ENCODE measurements around the gene CLDN7.

Gene CLDN7

DNA sequence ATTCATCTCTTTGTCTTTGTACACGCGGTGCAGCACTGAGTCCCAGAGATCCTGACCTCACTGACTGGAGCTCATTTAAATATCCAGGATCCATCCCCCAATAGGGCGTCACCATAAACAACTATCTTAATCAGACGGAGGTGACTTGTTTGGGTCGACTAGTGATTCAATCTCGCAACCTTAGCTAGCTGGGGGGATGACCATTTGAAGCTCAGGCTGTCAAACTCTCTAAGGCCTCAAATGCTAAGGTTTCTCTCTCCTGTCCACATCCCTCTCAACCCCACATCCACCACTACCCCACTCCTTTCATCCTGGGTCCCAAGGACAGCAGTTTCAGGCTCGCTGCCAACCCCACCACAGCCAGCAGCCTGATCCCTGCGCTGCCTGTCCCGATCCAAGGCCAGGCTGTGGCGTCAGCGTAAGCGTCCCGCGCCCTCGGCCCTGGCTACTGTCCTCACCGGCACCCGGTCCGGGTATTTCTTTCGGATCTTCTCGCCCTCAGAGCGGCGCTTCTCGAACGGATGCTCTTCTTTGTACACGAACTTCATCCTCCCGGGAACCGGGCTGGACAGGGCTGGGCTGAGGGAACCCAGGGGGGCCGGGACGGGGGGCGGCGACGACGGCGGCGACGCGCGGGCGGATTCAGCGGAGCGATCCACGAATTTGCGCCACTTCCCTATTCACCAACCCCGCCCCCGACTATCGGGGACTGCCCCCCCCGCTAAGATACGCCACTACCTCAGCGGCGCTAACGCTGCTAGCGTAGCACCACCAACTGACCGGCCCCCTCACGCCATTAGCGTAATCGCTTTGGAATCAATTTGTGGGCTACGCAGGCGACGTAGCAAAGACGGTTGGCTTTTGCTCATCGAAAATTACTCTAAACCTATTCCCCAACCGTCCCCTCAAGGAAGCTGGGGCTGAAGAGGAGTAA lies 20.2 kb downstream of the CLDN7 start, which contains the start of gene GABARAP:
Gene GABARAP, minus strand, starts transcription at position 667 of the 934 bp plus-strand sequence. Its CDS starts 119 bp downstream, at position 548.
- no peaks in the 10 kb centered on the region for H3K27me3 ChIP-seq (ENCODE audit: insufficient read depth, poor library complexity, severe bottlenecking)
- DNase-seq (ENCODE audit: low spot score), result no peak
- H3K36me3 ChIP-seq (ENCODE audit: low read depth), result peaks cover 43% of the 10 kb centered on the region
- no peak for TF ChIP-seq CTCF (IDR thresholded peaks at IDR 0.05; ENCODE audit: poor library complexity, severe bottlenecking)
- H3K4me1 ChIP-seq (ENCODE audit: insufficient read depth, poor library complexity, severe bottlenecking), result no peaks in the 10 kb centered on the region
- peak within 1 kb of the TSS; percentile 72 for H3K4me3 ChIP-seq (ENCODE audit: severe bottlenecking)
- 0 out of 3 replicates have a peak, but pooled peaks have one; percentile 6 for ATAC-seq (ENCODE audit: low read depth)
- H3K9me3 ChIP-seq (ENCODE audit: severe bottlenecking), result no peaks in the 10 kb centered on the region
- peak within 1 kb of the TSS; percentile 74 for H3K27ac ChIP-seq (ENCODE audit: poor library complexity, severe bottlenecking)

DNA sequence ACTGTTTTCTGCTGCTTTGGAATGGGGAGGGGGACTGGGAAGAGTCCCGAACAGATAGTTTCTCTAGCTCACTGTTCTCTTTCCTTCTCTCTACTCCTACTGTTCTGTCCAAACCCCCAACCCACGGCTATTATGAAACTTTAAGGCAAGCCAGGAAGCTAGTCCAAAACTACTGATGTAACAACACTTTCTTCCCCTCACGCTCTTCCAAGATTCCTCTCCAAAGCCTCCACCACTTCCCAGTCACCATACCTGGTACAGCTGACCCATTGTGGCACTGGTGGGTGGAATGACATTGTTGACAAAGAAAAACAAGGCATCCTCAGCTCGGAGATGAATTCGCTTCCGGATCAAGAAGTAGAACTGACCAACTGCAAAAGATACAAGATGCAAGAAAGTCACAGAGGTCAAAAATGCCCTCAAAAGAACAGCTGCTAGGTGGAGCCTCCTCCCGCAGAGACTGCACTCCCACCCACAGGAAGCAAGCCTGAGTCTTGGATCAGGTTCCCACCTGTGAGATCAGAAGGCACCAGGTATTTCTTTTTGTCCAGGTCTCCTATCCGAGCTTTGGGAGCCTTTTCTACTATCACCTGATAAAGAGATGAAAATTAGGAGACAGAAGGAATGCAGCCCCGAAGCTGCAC lies 21.1 kb downstream of the CLDN7 start:
- no peak for DNase-seq (ENCODE audit: low spot score)
- H3K36me3 ChIP-seq (ENCODE audit: low read depth), result peaks cover 40% of the 10 kb centered on the region
- H3K4me3 ChIP-seq (ENCODE audit: severe bottlenecking), result peak overlapping the region; percentile 72

GRCh38 chr17:7240375-7240774 lies 21.9 kb downstream of the CLDN7 start:
- H3K36me3 ChIP-seq (ENCODE audit: low read depth), result peaks cover 40% of the 10 kb centered on the region
- peak overlapping the region; percentile 74 for H3K27ac ChIP-seq (ENCODE audit: poor library complexity, severe bottlenecking)
- no peaks in the 10 kb centered on the region for H3K27me3 ChIP-seq (ENCODE audit: insufficient read depth, poor library complexity, severe bottlenecking)
- H3K4me3 ChIP-seq (ENCODE audit: severe bottlenecking), result no peak overlapping the region
- ATAC-seq (ENCODE audit: low read depth) (no peak), DNase-seq (ENCODE audit: low spot score) (no peak)
- H3K4me1 ChIP-seq (ENCODE audit: insufficient read depth, poor library complexity, severe bottlenecking), result no peaks in the 10 kb centered on the region
- H3K9me3 ChIP-seq (ENCODE audit: severe bottlenecking), result no peaks in the 10 kb centered on the region
- TF ChIP-seq CTCF (IDR thresholded peaks at IDR 0.05; ENCODE audit: poor library complexity, severe bottlenecking), result no peak

More for the DNA sequence above, 21.1 kb downstream of the CLDN7 start:
- no peaks in the 10 kb centered on the region for H3K9me3 ChIP-seq (ENCODE audit: severe bottlenecking)
- H3K4me1 ChIP-seq (ENCODE audit: insufficient read depth, poor library complexity, severe bottlenecking), result no peaks in the 10 kb centered on the region
- no peaks in the 10 kb centered on the region for H3K27me3 ChIP-seq (ENCODE audit: insufficient read depth, poor library complexity, severe bottlenecking)
- ATAC-seq (ENCODE audit: low read depth), result no peak
- peak overlapping the region; percentile 74 for H3K27ac ChIP-seq (ENCODE audit: poor library complexity, severe bottlenecking)
- TF ChIP-seq CTCF (IDR thresholded peaks at IDR 0.05; ENCODE audit: poor library complexity, severe bottlenecking), result no peak

DNA sequence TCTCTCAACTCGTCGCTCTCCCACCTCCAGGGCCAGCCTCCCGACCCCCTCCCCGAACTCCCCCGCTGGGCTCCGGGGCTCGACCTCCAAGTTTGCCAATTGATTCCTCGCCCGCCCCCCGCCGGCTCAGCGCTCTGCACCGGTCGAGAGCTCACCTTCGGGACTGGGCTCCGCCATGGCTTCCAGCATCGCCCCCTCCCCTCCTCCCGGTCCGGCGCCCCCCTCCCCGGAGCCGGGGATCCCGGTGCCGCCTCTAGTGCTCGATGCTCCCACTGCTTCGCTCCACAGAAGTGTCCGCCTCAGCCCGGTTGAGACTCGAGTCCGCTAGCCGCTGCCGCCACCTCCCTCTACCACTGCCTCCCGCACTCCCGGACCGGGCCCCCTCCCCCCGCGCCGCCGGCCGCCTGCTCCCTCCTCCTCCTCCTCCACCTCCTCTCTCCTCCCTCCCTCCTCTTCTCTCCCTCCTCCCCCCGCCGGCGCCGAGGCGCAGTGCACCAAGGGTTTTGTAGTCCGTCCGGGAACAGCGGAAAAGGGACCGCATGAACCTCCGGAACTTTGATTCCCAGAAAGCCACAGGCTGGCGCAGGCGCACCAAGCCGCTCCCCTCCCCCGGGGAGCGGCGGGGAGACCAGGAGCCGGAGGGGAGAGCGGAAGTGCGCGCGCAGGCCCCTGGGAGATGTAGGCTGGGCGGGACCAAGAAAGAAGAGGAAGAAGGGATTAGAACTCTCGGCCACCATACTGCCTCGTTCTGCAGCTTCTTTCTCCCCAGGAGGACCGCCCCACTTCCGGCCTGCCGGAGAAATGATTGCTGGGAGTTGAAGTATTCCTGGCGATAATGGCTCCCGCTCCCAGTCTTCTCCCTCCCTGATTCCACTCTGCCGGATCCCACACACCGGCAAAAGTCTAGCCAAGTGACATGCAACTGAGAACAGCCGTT lies 22.9 kb downstream of the CLDN7 start, which contains the start of gene PHF23:
Gene PHF23, minus strand, starts transcription at position 367 of the 937 bp plus-strand sequence. Its CDS starts 178 bp downstream, at position 189.
- peaks cover 4% of the 10 kb centered on the region for H3K4me1 ChIP-seq (ENCODE audit: insufficient read depth, poor library complexity, severe bottlenecking)
- H3K27me3 ChIP-seq (ENCODE audit: insufficient read depth, poor library complexity, severe bottlenecking), result no peaks in the 10 kb centered on the region
- peak within 1 kb of the TSS; percentile 60 for H3K4me3 ChIP-seq (ENCODE audit: severe bottlenecking)
- ATAC-seq (ENCODE audit: low read depth), result peak; percentile 70
- DNase-seq (ENCODE audit: low spot score), result peak; percentile 98
- peaks cover 39% of the 10 kb centered on the region for H3K36me3 ChIP-seq (ENCODE audit: low read depth)
- no peak for TF ChIP-seq CTCF (IDR thresholded peaks at IDR 0.05; ENCODE audit: poor library complexity, severe bottlenecking)
- H3K27ac ChIP-seq (ENCODE audit: poor library complexity, severe bottlenecking), result peak within 1 kb of the TSS; percentile 92
- no peaks in the 10 kb centered on the region for H3K9me3 ChIP-seq (ENCODE audit: severe bottlenecking)
